Measurements from ENCODE around the gene ZNF622. TPM values are rescaled to one million over a fixed set of nuclear protein-coding genes. Genes with fewer than 3 reads are reported as not detected.

ZNF622 gene
- total RNA-seq = 30.9 and 35.3 TPM in 2 replicates

GRCh38 chr5:16465544-16466432 lies at the start of gene ZNF622:
ZNF622 (minus strand) TSS chr5:16465800; CDS start chr5:16465665, 135 bp downstream.

Other genes starting within 250 kb of the ZNF622 start
- gene RETREG1, start 151.2 kb upstream of the ZNF622 start, total RNA-seq = 0.16 TPM in 1 of 2 replicates, not detected in the other